ENCODE measurements around the gene LATS1. TPM values are rescaled to one million over a fixed set of nuclear protein-coding genes. Genes with fewer than 3 reads are reported as not detected.
"Not testable (repeated sequence)": the region's sequence is repeated elsewhere in the genome, so short reads cannot be mapped to it uniquely, and the experiment has no call there.

The LATS1 gene
- total RNA-seq, 1 experiment from 2014 or later = 15.4 TPM

DNA sequence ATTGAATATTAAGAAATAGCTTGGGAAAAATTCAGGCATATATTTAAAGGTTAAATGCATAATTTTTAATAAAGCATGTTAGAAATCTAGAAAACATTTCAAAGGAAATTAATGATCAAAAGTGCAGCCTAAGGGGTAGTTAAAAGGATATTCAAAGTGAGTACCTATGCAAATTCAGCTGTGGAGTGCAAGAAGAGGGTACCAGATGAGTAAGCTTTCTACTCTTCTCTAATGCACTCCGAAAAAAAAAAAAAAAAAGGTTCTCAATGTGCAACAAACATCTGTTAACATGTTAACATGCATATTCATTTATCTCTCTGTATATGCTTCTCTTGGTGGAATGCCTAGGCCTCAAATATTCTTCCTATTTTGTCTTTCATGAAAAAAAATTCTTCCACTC lies 37.4 kb downstream of the LATS1 start:
- Histone ChIP-seq H2AFZ (no peak overlapping the region), H3K27me3 (ENCODE audit: insufficient read depth, low read depth) (no peaks in the 10 kb centered on the region), H3K27ac (no peak overlapping the region), H3K4me3 (no peak overlapping the region), H3K79me2 (ENCODE audit: low read depth) (no peaks in the 10 kb centered on the region), H3K9me3 (ENCODE audit: insufficient read depth, low read depth) (no peaks in the 10 kb centered on the region), H3K4me1 (replicated peaks; ENCODE audit: insufficient read depth) (no peaks in the 10 kb centered on the region), H4K20me1 (ENCODE audit: insufficient read depth) (no peaks in the 10 kb centered on the region), H3K36me3 (ENCODE audit: low read depth) (0 out of 2 replicates have a peak, but pooled peaks cover 3% of the 10 kb centered on the region), H3K4me2 (no peak overlapping the region), H3K9me2 (ENCODE audit: insufficient read depth) (no peaks in the 10 kb centered on the region), H3F3A (ENCODE audit: insufficient read depth, low read depth) (no peaks in the 10 kb centered on the region)
- POLR2A ChIA-PET (ENCODE audit: unreplicated experiment) = no interaction called here
- no peak for TF ChIP-seq EZH2 (IDR thresholded peaks at IDR 0.05; ENCODE audit: low read depth)
- TF ChIP-seq, protein P1, sequence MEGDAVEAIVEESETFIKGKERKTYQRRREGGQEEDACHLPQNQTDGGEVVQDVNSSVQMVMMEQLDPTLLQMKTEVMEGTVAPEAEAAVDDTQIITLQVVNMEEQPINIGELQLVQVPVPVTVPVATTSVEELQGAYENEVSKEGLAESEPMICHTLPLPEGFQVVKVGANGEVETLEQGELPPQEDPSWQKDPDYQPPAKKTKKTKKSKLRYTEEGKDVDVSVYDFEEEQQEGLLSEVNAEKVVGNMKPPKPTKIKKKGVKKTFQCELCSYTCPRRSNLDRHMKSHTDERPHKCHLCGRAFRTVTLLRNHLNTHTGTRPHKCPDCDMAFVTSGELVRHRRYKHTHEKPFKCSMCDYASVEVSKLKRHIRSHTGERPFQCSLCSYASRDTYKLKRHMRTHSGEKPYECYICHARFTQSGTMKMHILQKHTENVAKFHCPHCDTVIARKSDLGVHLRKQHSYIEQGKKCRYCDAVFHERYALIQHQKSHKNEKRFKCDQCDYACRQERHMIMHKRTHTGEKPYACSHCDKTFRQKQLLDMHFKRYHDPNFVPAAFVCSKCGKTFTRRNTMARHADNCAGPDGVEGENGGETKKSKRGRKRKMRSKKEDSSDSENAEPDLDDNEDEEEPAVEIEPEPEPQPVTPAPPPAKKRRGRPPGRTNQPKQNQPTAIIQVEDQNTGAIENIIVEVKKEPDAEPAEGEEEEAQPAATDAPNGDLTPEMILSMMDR (conservative IDR thresholded peaks at IDR 0.05) = no peak
- CTCF ChIA-PET = no interaction called here
- no peak for DNase-seq
- no TSS peak for BruUV-seq (replicated peaks)
- intact Hi-C loops (cut with micrococcal nuclease; ENCODE audit: unreplicated experiment) = no loop called here

GRCh38 chr6:149672265-149672664 lies 45.6 kb downstream of the LATS1 start:
- H3K79me2 ChIP-seq (ENCODE audit: low read depth); H3F3A ChIP-seq (ENCODE audit: insufficient read depth, low read depth); DNase-seq; H3K9me3 ChIP-seq (ENCODE audit: insufficient read depth, low read depth); H3K4me2 ChIP-seq; intact Hi-C loops (cut with micrococcal nuclease; ENCODE audit: unreplicated experiment); CTCF ChIA-PET; H2AFZ ChIP-seq; H3K36me3 ChIP-seq (ENCODE audit: low read depth); POLR2A ChIA-PET (ENCODE audit: unreplicated experiment); H3K9me2 ChIP-seq (ENCODE audit: insufficient read depth); H4K20me1 ChIP-seq (ENCODE audit: insufficient read depth); H3K4me1 ChIP-seq (replicated peaks; ENCODE audit: insufficient read depth); BruUV-seq (replicated peaks); H3K4me3 ChIP-seq; H3K27ac ChIP-seq; H3K27me3 ChIP-seq (ENCODE audit: insufficient read depth, low read depth): not testable (repeated sequence)

DNA sequence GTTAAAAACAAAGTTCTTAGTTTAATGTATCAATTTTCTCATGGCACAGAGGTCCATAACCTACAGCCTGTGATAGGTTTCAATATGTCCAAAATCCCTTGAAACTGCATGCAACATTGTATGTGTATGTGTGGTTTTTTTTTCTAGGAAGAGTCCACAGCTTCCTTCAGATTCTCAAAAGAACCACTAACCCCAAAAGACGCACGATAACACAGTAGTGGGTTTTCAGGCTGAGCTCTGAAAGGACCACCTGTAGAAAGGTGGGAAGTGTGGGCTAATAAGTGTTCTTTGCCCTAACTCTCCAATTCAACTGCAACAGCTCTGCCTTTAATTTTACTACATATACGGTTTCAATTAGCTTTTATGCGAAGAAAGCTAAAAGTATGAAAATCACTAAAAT lies 57.9 kb downstream of the LATS1 start:
- H3K79me2 ChIP-seq (ENCODE audit: low read depth) = no peaks in the 10 kb centered on the region
- no peak overlapping the region for H3K4me2 ChIP-seq
- BruUV-seq (replicated peaks) = no TSS peak
- no peak for DNase-seq
- H4K20me1 ChIP-seq (ENCODE audit: insufficient read depth) = no peaks in the 10 kb centered on the region
- H3K9me3 ChIP-seq (ENCODE audit: insufficient read depth, low read depth) = no peaks in the 10 kb centered on the region
- H3K36me3 ChIP-seq (ENCODE audit: low read depth) = peaks cover 5% of the 10 kb centered on the region; the same call in 1 of the 2 replicates
- ChIA-PET CTCF (no interaction called here), POLR2A (ENCODE audit: unreplicated experiment) (no interaction called here)
- H2AFZ ChIP-seq = no peak overlapping the region
- no peak overlapping the region for H3K27ac ChIP-seq
- H3F3A ChIP-seq (ENCODE audit: insufficient read depth, low read depth) = peaks cover 8% of the 10 kb centered on the region; the same call in 1 of the 2 replicates
- TF ChIP-seq, protein P1 (conservative IDR thresholded peaks at IDR 0.05) = no peak
- no peak for TF ChIP-seq EZH2 (IDR thresholded peaks at IDR 0.05; ENCODE audit: low read depth)
- no peaks in the 10 kb centered on the region for H3K27me3 ChIP-seq (ENCODE audit: insufficient read depth, low read depth)
- no peaks in the 10 kb centered on the region for H3K4me1 ChIP-seq (replicated peaks; ENCODE audit: insufficient read depth)
- intact Hi-C loops (cut with micrococcal nuclease; ENCODE audit: unreplicated experiment) = no loop called here
- H3K4me3 ChIP-seq = no peak overlapping the region
- no peaks in the 10 kb centered on the region for H3K9me2 ChIP-seq (ENCODE audit: insufficient read depth)

- ChIA-PET POLR2A (ENCODE audit: unreplicated experiment) (no interaction called here), CTCF (no interaction called here)
- Histone ChIP-seq H3K4me1 (replicated peaks; ENCODE audit: insufficient read depth) (no peaks in the 10 kb centered on the region), H3K27ac (no peak overlapping the region), H3F3A (ENCODE audit: insufficient read depth, low read depth) (peaks cover 8% of the 10 kb centered on the region; the same call in 1 of the 2 replicates), H3K27me3 (ENCODE audit: insufficient read depth, low read depth) (no peaks in the 10 kb centered on the region), H3K36me3 (ENCODE audit: low read depth) (no peaks in the 10 kb centered on the region; the same call in 1 of the 2 replicates), H4K20me1 (ENCODE audit: insufficient read depth) (no peaks in the 10 kb centered on the region), H3K4me2 (no peak overlapping the region), H3K79me2 (ENCODE audit: low read depth) (no peaks in the 10 kb centered on the region), H3K4me3 (no peak overlapping the region), H3K9me2 (ENCODE audit: insufficient read depth) (no peaks in the 10 kb centered on the region), H2AFZ (no peak overlapping the region), H3K9me3 (ENCODE audit: insufficient read depth, low read depth) (no peaks in the 10 kb centered on the region)
- no TSS peak for BruUV-seq (replicated peaks)
- DNase-seq = no peak
- intact Hi-C loops (cut with micrococcal nuclease; ENCODE audit: unreplicated experiment) = no loop called here
- TF ChIP-seq EZH2 (IDR thresholded peaks at IDR 0.05; ENCODE audit: low read depth) = no peak
- TF ChIP-seq, protein P1 (conservative IDR thresholded peaks at IDR 0.05) = no peak
These were observed 60.5 kb downstream of the LATS1 start for GRCh38 chr6:149657441-149657840.
